NCI-H1930 (cell line): ENCODE measurements around the gene BFSP1.

Experiments
- DNase-seq, 2 experiments: peaks; one replicate each; lab custom pipeline; 2025; lab: John Stamatoyannopoulos, UW

BFSP1 gene

GRCh38 chr20:17461941-17462340, 69.2 kb downstream of the BFSP1 start:
- no peak for DNase-seq

- no peak for DNase-seq
Measured at GRCh38 chr20:17460119-17460518, 71.1 kb downstream of the BFSP1 start.

GRCh38 chr20:17457588-17458190, 73.5 kb downstream of the BFSP1 start:
- DNase-seq = no peak

- DNase-seq = no peak
Measured at GRCh38 chr20:17457079-17457478, 74.1 kb downstream of the BFSP1 start.

- no peak for DNase-seq
Measured at GRCh38 chr20:17456279-17456678, 74.9 kb downstream of the BFSP1 start.

GRCh38 chr20:17453592-17453991, 77.6 kb downstream of the BFSP1 start:
- DNase-seq = no peak

GRCh38 chr20:17452441-17452840, 78.7 kb downstream of the BFSP1 start:
- DNase-seq = no peak

- no peak for DNase-seq
Measured at GRCh38 chr20:17449031-17449430, 82.1 kb downstream of the BFSP1 start.

GRCh38 chr20:17448071-17448470, 83.1 kb downstream of the BFSP1 start:
- DNase-seq = no peak

GRCh38 chr20:17446171-17446570, 85.0 kb downstream of the BFSP1 start:
- DNase-seq = no peak

DNA sequence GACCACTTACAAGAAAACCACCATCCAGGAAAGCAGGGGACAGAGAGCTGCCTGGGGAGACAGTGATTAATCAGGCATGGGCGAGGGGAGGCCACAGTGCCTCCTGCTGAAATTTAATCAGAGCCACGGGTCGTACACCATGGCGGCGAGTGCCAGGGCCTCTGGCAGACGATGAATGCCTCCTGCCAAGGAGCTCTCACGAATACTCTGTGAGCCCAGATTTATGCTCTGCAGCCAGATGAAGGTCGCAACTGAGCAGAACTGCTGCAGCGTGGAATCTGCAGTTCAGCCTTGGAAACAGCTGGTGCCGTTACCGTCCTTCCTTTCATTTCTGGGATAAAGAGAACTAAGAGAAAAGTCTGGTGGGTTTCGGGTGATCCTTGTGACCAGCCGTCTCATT, 85.6 kb downstream of the BFSP1 start:
- no peak for DNase-seq

GRCh38 chr20:17444091-17444490, 87.1 kb downstream of the BFSP1 start:
- no peak for DNase-seq
